HG02571 (cell line): ENCODE data around the gene LRRC4C.

Source experiments
- ATAC-seq: cut with Tn5 transposase; IDR thresholded peaks from one replicate; pipeline ENCODE4 v1.9.1; 2021; ENCODE audit warnings: mild to moderate bottlenecking, moderate library complexity; ENCODE audit not compliant: unreplicated experiment

The LRRC4C gene

DNA sequence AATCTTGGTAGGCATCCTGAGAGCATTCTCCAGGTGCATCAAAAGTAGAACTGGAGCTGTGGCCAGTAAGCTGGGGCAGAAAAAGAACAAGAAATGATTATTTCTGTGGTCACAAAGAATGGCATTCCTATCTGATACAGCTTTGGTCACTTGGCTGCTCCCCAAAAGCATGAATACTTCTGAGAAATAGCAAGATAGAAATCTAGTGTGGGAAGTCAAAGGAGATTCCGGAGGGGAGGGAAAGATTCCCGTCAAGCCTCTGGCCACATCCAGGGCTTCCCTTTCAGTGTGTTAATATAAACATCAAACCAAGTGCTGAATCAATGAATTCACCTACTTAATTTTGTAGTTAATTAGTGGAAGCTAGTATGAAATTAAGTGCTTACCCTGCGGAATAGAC, 1185.4 kb downstream of the LRRC4C start:
- ATAC-seq: no peak

DNA sequence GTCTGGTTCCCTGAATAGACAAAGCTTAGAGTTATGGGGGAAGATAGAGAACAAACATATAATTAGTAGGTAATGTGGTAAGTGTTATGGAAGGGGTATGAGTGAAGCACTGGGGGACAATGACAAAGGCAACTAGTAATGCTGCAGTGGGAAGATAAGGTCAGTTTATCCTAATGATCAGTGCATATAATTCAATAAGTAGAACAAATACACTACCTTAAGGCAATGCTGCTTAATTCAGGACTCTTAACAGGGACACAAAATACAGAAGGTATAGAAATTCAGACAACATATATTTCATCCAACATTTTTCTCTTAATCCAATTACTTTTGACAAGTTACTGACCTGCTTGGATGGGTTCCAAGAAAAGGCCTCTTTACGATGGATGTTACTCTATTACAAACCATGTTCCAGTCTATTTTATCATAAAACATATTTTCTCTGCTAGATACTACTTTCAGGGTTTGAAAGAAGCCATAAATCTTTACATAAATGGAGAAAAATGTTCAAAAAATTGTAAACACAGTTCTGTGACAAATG, 1186.2 kb downstream of the LRRC4C start:
- ATAC-seq: no peak

DNA sequence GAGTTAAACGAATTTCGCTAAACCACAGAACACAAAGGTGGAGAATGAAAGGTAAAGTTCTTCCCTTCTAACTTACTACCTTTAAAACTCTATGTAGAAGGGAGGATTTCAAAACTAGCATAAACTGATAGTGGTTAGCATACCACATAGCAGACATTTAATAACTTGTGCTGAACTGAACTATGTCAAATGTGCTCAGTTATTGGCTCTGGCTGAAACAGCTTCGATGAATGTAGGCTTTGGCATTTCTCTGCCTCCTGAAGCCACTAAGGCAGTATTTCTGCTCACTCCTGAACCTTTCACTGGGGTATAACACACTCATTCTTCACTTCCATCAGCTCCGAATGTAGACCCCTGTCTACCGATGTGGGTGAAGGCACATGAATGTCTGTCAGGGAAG, 1188.1 kb downstream of the LRRC4C start:
- ATAC-seq: no peak

DNA sequence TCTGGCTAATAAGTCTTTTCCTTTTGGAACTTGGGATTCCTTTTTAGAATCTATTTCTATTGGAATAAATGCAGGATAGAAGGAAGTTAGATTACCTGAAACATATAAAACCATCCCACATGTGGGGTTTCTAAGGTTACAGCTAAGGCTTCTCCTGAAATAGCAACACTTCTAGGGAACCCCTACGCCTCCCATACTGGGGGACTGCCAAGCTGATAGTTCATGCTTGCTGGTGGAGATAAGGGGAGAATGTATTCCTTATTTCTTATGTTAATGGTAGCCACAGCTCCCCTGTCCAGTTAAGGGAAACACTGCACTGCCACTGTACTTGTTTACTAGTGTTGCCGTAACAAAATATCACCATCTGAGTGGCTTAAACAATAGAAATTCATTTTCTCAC, 1189.6 kb downstream of the LRRC4C start:
- ATAC-seq: no peak

DNA sequence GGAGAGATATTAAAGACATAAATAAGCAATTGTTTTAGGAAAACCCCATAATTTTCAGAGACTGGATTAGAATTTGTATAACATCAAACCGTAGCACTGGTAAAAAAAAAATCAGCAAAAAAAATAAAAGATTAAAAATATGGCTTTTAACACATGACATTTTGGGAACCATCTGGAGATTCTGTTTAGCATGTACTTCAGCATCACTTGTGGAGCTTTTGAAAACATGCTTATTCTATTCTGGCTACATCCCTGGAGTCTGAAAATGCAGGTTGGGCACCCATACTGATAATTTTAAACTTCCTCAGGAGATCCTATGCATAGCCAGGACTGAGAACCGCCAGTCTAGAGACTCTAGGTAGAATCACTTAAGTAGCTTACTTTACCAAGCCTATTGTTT, 1190.9 kb downstream of the LRRC4C start:
- ATAC-seq: no peak

DNA sequence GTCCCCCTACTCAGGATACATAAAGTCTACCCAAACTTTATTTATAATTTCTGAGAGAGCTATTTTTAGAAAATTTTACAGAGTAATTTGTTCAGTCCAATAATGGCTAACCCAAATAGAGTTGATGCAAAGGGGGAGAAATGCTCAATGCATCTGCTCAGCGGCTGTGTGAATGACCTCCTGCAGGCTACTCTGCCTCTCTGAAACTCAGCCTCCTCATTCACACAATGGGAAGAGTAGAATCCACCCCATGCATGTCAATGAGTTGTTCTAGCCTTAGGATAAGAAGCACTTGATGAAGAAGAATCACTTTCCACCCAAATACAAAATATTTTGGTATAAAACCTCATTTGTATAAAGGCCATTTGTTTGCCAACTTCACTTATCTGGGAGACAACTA, 1204.0 kb downstream of the LRRC4C start:
- no peak for ATAC-seq

DNA sequence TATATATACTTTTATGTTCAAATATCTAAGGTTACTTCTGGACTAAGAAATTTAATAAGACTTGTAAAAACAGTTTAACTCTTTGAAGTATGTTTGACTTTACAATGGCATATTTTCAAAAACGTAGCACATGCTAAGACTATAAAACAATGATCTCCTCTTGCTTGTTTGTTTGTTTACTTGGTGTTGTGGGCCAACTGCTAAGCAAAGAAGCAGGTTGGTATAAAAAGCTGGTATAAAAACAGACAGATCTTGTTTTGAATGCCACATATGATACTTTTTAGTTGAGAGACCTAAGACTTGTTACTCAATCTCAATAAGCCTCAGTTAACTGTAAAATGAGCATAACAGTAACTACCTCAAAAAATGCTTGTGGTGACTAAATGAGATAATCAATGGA, 1206.3 kb downstream of the LRRC4C start:
- ATAC-seq: no peak

DNA sequence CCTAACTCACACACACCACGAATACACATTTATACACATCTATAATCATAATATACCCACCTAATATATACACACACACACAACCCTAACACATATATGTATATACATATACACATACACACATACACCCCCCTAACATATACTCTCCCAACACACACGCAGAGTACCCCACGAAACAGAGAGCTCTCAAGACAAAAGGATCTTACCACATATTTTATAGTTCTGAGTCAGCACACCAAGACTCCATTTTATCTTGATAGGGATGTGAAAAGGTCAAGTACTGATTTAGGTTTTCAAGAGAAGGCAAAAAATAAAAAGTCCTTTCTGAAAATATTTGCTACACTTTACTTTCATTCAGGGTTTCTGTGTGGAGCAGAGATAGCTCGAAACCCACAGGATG, 1207.2 kb downstream of the LRRC4C start:
- ATAC-seq: no peak

DNA sequence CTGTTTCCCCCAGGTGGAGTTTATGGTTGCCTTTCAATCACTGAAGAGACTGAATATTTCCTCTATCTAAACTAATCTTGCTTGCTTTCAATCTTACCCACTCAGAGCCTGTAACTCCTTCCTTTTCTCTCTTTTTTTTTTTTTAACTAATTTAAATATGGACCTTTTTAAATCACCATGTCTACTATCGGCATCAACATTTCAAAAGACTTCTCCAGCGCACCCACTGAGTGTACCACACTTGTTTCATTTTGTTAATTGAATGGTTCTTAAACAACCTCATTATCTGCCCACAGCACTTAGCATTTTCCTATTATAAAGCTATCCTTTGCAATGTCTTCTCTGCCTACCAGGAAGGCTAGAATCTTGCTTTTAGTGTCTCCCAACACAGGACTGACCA, 1212.5 kb downstream of the LRRC4C start:
- no peak for ATAC-seq

DNA sequence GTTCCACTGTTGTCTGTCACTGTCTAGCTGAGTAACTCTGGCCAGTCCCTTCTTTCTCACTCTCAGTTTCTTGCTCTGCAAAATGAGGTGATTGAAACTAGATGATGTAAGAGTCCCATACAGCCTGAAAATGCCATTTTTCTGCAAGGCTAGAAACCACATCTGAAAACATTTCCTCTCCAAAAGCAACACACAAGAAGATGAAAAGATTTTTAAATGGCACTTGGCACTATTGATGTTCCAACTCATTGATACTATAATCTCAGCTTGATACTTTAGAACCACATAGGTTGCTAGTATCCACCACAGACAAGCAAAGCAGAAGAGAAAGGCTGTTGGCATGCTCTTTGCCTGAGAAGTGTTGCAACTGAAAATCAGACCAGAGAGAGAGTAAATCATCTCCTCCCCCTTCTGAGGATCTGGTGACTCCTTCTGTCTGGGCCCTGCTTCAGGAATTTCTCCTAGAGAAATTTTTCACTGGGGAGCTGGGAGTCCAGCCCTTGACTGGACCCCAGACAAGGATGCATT, 1217.9 kb downstream of the LRRC4C start:
- peak; percentile 97 for ATAC-seq

DNA sequence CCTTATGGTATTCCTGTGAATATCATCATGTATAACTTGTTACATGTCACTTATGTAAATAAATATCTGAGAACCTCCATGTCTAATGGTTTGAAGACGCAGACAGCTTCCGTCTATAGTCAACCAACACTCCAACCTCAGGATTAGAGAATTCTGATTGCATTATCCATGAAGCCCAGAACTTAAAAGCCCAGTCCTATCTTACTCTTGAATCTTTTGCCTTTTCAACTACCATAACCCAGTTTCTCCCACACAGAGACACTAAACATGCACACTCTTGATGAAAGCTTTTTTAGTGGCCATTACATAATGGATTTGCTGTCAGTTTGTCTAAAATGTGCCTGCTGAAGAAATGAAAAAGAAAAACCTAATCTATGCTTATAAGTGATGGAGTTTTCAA, 1219.2 kb downstream of the LRRC4C start:
- ATAC-seq: no peak

DNA sequence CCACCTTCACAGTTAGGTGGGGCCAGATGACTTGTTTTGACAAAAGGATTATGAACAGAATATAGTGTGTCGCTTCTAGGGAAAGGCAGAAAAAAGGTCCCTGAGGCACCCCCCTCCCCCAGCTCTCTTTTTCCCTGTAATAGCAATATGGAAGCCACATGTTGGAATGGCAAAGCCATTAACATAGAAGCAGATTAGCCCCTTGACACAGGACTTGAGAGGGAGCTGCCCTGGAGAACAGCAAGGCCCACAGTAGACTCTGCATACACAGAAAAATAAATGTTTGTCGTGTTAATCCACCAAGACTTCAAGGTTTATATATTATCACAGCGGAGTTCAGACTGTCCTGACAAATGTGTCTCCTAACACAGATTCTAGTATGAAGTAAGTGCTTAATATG, 1222.9 kb downstream of the LRRC4C start:
- no peak for ATAC-seq

DNA sequence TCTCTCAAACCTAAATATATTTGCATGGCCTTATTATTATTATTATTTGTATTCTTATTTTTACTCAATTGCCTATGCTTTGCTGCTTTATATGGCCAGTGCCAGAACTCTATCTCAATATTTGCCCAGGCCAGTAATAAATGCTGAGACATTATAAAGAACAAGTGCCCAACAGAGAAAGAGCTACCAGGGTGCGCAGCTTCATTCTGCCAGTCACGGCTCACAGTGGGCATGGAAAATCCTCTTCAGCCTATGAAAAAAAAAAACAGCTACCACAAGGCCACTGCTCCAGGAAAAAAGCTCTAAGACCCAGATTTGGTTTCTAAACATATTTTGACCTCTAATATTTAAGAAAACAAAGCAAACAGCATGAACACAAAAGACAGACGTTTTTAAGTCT, 1223.6 kb downstream of the LRRC4C start:
- no peak for ATAC-seq

DNA sequence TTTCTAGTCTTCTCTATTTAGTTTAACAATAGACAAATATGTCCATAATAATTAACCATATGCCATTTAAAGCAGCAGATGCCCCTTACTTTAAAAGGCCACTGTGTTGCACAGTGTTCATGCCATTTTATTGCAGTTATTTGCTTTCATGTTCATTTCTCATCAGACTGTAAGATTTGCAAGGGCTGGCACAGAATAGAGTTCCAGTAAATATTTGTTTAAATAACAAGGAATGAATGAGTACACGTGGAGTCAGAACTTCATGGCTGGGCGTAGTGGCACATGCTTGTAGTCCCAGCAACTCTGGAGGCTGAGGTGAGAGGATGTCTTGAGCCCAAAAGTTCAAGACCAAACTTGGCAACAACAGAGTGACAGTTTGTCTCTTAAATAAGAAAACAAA, 1228.6 kb downstream of the LRRC4C start:
- no peak for ATAC-seq

DNA sequence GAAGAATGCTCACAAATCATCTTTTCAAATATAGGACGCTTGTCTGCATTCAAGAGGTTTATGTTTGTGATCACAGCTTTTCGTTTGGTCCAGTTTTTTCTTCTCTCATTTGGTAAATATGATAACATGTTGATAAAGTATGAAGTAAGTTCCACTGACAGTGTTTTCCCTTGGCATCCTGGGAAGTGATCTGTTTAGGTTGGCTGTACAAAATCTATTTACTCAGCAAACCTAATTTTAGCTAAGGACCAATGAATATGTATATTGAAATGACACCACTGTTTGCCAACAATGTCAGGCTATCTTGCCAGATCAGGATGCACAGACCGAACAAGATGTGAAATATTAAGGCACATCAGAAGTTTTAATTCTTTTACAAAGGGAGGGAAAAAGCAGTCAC, 1230.8 kb downstream of the LRRC4C start:
- no peak for ATAC-seq

DNA sequence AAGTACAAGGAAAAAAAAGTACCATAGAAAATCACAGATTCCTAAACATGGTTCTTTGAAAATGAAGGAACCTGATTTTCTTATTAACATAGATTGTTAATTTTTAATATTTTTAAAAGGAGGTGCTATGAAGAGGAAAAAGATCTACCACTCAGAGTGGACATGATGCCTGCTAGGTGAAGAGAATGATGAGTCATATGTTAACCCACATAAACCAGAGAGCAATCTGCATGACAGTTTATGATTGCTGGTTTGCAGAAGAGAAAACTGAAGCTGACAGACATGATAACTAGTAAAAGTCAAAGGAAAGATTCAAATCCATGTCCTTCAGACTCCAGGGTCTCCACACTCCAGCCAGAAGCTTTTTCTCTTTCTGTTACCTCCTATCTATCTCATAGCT, 1231.7 kb downstream of the LRRC4C start:
- ATAC-seq: peak; percentile 82

DNA sequence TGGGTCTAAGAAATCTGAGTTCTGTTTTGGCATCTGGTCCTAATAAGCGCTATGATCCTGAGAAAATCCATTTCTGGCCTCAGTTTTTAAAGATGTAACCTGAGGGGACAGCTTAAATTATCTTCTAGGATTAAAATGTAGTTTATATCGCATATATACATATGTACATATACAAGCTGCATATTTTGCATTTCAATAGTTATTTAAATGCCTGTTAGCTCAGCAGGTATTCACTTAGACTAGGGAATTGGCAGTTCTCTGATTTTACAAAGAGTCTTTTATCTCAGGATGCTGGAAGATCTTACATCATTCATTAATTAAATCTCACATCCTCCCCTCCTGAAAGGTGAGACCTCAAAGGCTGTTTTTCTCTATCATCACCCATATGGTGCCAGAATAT, 1232.8 kb downstream of the LRRC4C start:
- ATAC-seq: no peak

DNA sequence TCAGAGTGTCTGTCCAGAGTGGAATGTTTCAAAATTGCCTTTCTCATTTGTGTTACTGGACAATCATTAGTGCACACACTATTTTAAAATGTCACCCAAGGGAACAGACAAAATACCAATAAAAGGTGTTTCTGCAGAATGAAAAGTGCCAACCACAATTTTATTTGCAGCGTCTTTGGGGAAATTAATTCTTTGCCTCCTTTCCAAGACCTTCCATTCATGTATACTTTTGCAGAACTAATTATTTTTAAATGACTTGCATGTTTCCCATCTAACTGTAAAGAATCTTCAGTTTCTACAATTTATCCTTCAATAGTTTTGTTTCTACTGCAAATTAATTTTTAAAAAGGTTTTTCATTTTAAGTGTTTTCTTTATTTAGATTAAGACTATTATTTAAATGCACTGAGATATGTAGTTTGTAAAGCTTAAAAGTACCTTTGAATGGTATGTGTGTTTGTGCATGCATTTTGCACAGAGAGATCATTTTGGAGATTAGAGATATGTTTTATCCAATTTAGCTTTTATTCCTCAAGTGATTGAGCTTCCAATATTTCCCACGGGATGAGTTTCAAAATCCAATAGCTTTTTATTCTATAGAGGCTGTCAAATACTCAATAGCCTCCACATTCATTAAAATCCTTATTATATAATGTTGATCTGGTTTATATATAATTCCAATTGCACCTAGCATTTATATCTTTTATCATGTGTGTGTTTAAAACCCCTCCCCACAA, 1235.7 kb downstream of the LRRC4C start:
- no peak for ATAC-seq

DNA sequence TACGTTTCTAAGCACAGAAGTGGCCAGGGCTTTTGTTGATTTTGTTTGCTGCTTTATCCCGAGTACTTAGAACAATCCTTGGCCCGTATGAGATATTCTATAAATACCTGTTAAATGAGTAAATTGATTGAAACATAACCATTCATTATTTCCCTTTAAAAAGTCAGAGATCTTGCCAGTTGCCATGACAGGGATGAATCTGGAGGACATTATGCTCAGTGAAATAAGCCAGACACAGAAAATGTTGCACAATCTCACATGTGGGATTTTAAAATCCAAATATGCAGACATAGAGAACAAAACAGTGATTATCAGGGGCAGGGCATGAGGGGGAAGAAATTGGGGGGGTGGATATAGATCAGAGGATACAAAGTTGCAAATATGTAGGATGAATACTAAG, 1240.1 kb downstream of the LRRC4C start:
- no peak for ATAC-seq

DNA sequence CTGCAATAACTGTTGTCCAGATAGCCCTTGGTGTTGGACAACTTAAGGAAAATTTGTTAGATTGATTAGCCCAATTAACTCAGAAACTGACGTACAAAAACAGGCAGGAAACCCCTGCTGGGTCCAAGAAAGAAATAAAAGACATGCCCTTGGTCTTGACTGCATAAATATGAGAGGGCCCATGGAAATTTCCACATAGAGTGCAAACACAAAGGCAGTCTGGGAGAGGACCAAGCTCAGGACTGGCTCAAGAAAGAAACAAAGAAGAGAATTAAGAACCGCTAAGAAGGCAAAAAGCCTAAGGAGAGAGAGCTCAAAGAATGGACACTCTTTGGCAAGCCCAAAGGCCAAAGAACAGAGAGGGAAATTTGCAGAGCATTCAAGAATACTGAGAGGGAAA, 1243.9 kb downstream of the LRRC4C start:
- ATAC-seq: no peak

DNA sequence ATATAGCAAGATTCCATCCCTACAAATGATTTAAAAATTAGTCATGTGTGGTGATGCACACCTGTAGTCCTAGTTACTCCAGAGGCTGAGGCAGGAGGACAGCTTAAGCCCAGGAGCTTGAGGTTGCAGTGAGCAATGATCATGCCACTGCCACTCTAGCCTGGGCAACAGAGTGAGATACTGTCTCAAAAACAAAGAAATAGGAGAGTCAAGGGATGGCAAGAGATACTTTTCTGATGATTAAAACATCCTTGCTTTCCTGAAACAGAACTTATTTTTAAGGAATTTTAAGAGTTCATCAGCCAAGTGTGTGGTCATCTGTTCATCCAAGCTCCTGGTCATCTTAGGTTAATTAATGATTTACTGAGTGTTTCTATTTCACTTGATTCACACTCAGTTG, 1252.0 kb downstream of the LRRC4C start:
- ATAC-seq: no peak

DNA sequence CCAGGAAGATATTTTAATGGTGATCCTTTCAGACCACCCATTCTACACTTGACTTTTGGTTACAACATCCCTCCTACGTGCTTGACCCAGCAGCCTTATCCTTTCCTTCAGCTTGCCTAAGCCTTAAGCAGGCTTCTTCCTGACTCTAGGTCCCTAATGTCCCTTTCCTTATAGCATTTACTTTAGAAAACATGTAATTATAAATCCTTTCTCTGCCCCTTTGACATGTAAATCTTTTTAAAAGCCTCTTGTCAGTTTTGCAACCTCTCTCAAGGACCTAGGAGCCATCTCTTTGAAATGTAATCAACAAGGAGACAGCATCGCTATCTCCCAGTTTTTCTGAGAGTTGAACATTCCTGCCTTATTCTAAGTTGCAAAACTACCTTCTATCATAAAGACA, 1255.2 kb downstream of the LRRC4C start:
- ATAC-seq: no peak

DNA sequence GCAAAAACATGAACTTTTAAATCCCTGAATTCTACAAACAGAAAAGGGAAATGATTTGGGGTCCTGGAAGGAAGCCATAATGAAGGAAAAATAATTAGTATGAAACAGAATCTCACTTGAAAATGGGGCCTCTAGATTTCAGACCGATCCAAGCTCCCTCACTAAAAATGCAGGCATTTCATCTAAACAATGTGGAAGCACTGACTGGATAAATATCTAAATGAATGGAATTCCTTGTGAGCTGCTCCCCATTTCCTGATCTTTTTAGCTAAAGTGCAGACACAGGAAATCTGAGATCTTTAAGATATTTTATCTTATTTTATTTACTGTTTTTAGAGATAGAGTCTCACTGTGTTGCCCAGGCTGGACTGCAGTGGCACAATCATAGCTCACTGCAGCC, 1255.8 kb downstream of the LRRC4C start:
- ATAC-seq: no peak
